Endodermal cell (in vitro differentiated cells): ENCODE data around the gene SERPINF2. TPM values are rescaled to one million over a fixed set of nuclear protein-coding genes. Genes with fewer than 3 reads are reported as not detected.

ENCODE experiments used
- DNase-seq: peaks from one replicate; pipeline ENCODE4 v3.0.0-alpha.2; 2017
- H3K27ac ChIP-seq: 2 replicates; pipeline ENCODE4 v1.5.1; 2013; ENCODE audit warnings: mild to moderate bottlenecking, low read depth, low read length, moderate library complexity
- H3K27me3 ChIP-seq: 2 replicates; pipeline ENCODE4 v1.6.1; 2013; ENCODE audit warnings: mild to moderate bottlenecking, low read length, moderate library complexity; ENCODE audit not compliant: insufficient read depth, control insufficient read depth, poor library complexity, severe bottlenecking
- H3K36me3 ChIP-seq: 2 replicates; pipeline ENCODE4 v1.7.0; 2013; ENCODE audit warnings: mild to moderate bottlenecking, low read length, moderate library complexity; ENCODE audit not compliant: control insufficient read depth, insufficient read depth
- H3K4me1 ChIP-seq: one replicate; pipeline ENCODE4 v1.7.0; 2013; ENCODE audit warnings: low read length; ENCODE audit not compliant: control insufficient read depth, insufficient read depth
- H3K4me3 ChIP-seq: 2 replicates; pipeline ENCODE4 v1.5.1; 2013; ENCODE audit warnings: mild to moderate bottlenecking, low read length, moderate library complexity
- H3K9ac ChIP-seq: 2 replicates; pipeline ENCODE4 v1.6.1; 2013; ENCODE audit warnings: mild to moderate bottlenecking, low read length, moderate library complexity; ENCODE audit not compliant: poor library complexity, severe bottlenecking; ENCODE audit errors: extremely low read depth
- H3K9me3 ChIP-seq: 2 replicates; pipeline ENCODE4 v1.6.1; 2013; ENCODE audit warnings: mild to moderate bottlenecking, low read length, moderate library complexity; ENCODE audit not compliant: control insufficient read depth
- H3K27ac Mint-ChIP-seq: 2 replicates; pipeline ENCODE4 v1.8.0; 2020; ENCODE audit warnings: mixed read lengths
- H3K27me3 Mint-ChIP-seq: 2 replicates; pipeline ENCODE4 v1.8.0; 2021; ENCODE audit warnings: mild to moderate bottlenecking, mixed read lengths; ENCODE audit not compliant: insufficient read depth
- H3K36me3 Mint-ChIP-seq: 2 replicates; pipeline ENCODE4 v1.8.0; 2020; ENCODE audit warnings: low read depth, mixed read lengths
- H3K4me1 Mint-ChIP-seq: 2 replicates; pipeline ENCODE4 v1.8.0; 2020; ENCODE audit warnings: mixed read lengths
- H3K4me3 Mint-ChIP-seq: 2 replicates; pipeline ENCODE4 v1.8.0; 2020; ENCODE audit warnings: mild to moderate bottlenecking, moderate library complexity, mixed read lengths
- H3K9me3 Mint-ChIP-seq: 2 replicates; pipeline ENCODE4 v1.8.0; 2020; ENCODE audit warnings: mild to moderate bottlenecking, mixed read lengths
- CTCF ChIP-seq: fragments of 200-600 bp; sonication (generic); conservative IDR thresholded peaks from 2 replicates; pipeline ENCODE4 v1.5.0; 2021; ENCODE audit warnings: antibody characterized with exemption, mild to moderate bottlenecking
- WGBS, 2 experiments: methylation state at CpG; one replicate each; pipeline versions ENCODE4 v1.1.5 to v1.1.7; 2013; ENCODE audit warnings: missing lambda C conversion rate in 2 of 2, mixed read lengths in 1 of 2; ENCODE audit not compliant: insufficient coverage in 1 of 2, insufficient read length in 1 of 2; 5-methylcytosine and 5-hydroxymethylcytosine counted together
- total RNA-seq, 2 donors: library from RNA; stranded (reverse); fragmentation: NEBNext Ultra II Directional in 1 of 2; extraction: Animal tissue kit (Norgen Biotek cat#: 25700) in 1 of 2; gene quantifications; 2 replicates in 1 of 2; 3 replicates in 1 of 2; pipeline ENCODE4 v1.2.1, GENCODE V29; 2021

Gene SERPINF2
- total RNA-seq, 2 donors from 2014 or later = 0.86 to 1.8 TPM

- 92 to 95% methylated on average over 25 to 40 of the region's 40 CpGs for WGBS, 2 experiments
These were observed 12.1 kb upstream of the SERPINF2 start for GRCh38 chr17:1730326-1731193.

GRCh38 chr17:1731194-1731506 lies 11.5 kb upstream of the SERPINF2 start:
- Mint-ChIP-seq H3K27me3 (no peaks in the 10 kb centered on the region), H3K36me3 (peaks cover 19% of the 10 kb centered on the region), H3K9me3 (no peaks in the 10 kb centered on the region), H3K27ac (no peak overlapping the region), H3K4me3 (no peak overlapping the region), H3K4me1 (peaks cover 2% of the 10 kb centered on the region)
- H3K36me3 ChIP-seq = no peaks in the 10 kb centered on the region
- H3K27ac ChIP-seq = no peak overlapping the region
- no peak overlapping the region for H3K9ac ChIP-seq
- DNase-seq = no peak
- H3K27me3 ChIP-seq = no peaks in the 10 kb centered on the region
- no peak for TF ChIP-seq CTCF
- no peak overlapping the region for H3K4me3 ChIP-seq
- H3K9me3 ChIP-seq = no peaks in the 10 kb centered on the region
- no peaks in the 10 kb centered on the region for H3K4me1 ChIP-seq
- 95 to 100% methylated on average over 3 to 10 of the region's 10 CpGs for WGBS, 2 experiments

More at GRCh38 chr17:1730326-1731193, 12.1 kb upstream of the SERPINF2 start:
- Mint-ChIP-seq H3K4me1 (no peaks in the 10 kb centered on the region), H3K27me3 (no peaks in the 10 kb centered on the region), H3K27ac (no peak overlapping the region), H3K36me3 (peaks cover 19% of the 10 kb centered on the region), H3K9me3 (no peaks in the 10 kb centered on the region), H3K4me3 (no peak overlapping the region)
- no peak overlapping the region for H3K27ac ChIP-seq
- H3K4me1 ChIP-seq = no peaks in the 10 kb centered on the region
- H3K9ac ChIP-seq = no peak overlapping the region
- TF ChIP-seq CTCF = no peak
- H3K9me3 ChIP-seq = no peaks in the 10 kb centered on the region
- no peaks in the 10 kb centered on the region for H3K27me3 ChIP-seq
- no peaks in the 10 kb centered on the region for H3K36me3 ChIP-seq
- DNase-seq = no peak
- no peak overlapping the region for H3K4me3 ChIP-seq

GRCh38 chr17:1732241-1732832 lies 10.3 kb upstream of the SERPINF2 start:
- Histone ChIP-seq H3K9ac (no peak overlapping the region), H3K27me3 (no peaks in the 10 kb centered on the region), H3K27ac (no peak overlapping the region), H3K4me3 (no peak overlapping the region), H3K36me3 (no peaks in the 10 kb centered on the region), H3K9me3 (no peaks in the 10 kb centered on the region), H3K4me1 (no peaks in the 10 kb centered on the region)
- H3K4me3 Mint-ChIP-seq = no peak overlapping the region
- DNase-seq = no peak
- H3K4me1 Mint-ChIP-seq = peaks cover 4% of the 10 kb centered on the region
- no peaks in the 10 kb centered on the region for H3K9me3 Mint-ChIP-seq
- no peaks in the 10 kb centered on the region for H3K27me3 Mint-ChIP-seq
- H3K27ac Mint-ChIP-seq = no peak overlapping the region
- peaks cover 25% of the 10 kb centered on the region for H3K36me3 Mint-ChIP-seq
- no peak for TF ChIP-seq CTCF
- 92 to 93% methylated on average over 19 to 22 of the region's 22 CpGs for WGBS, 2 experiments
